ENCODE measurements around the gene GDAP2.

GRCh38 chr1:117815926-117816325, 113.5 kb downstream of the GDAP2 start:
- TF ChIP-seq CSDC2 (CRISPR knock-in tag; IDR thresholded peaks at IDR 0.05) (no peak), PATZ1 (CRISPR knock-in tag; IDR thresholded peaks at IDR 0.05; ENCODE audit: borderline replicate concordance) (no peak), ZNF565 (CRISPR knock-in tag; conservative IDR thresholded peaks at IDR 0.05; ENCODE audit: low read depth) (no peak), ZFP30 (CRISPR knock-in tag; IDR thresholded peaks at IDR 0.05) (no peak), CSRNP3 (CRISPR knock-in tag; IDR thresholded peaks at IDR 0.05) (no peak), TOX (CRISPR knock-in tag; IDR thresholded peaks at IDR 0.05; ENCODE audit: borderline replicate concordance) (no peak), CREB5 (CRISPR knock-in tag; IDR thresholded peaks at IDR 0.05; ENCODE audit: low read depth) (no peak), OSR1 (CRISPR knock-in tag; IDR thresholded peaks at IDR 0.05) (no peak)

Data from SK-N-SH treated with all-trans-retinoic acid at 6 μM for 48 hours (cell line).